ENCODE measurements around the gene SP4. TPM values are rescaled to one million over a fixed set of nuclear protein-coding genes. Genes with fewer than 3 reads are reported as not detected.
A peak's percentile ranks its signal among the peaks of the same experiment; 100 is the strongest.

Gene SP4
- total RNA-seq, 5 donors from 2014 or later (not counting 1 experiment from before 2014, with no cell fraction given) = 29.8 to 48.2 (median 35.4) TPM

DNA sequence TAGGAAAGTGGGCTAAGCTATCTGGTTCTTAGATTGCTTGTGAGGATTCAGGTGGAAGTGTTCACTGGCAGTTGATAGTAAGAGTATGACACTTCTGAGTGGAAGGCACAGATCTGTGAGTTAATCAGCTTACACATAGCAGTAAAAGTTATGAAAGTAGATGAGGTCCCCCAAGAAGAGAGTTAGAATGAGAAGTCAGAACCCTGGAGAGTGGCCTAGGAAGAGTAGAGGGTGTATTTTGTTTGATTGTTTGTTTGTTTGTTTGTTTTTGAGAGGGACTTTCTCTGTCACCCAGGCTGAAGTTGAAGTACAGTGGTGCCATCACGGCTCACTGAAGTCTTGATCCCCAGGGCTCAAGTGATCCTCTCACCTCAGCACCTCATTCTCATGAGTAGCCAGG lies 44.1 kb downstream of the SP4 start:
- peaks cover 39 to 53% (median 41%) of the 10 kb centered on the region in 3 donors for H3K4me1 Mint-ChIP-seq
- 100% methylated on average over 1 of the region's 1 CpG for WGBS (ENCODE audit: insufficient coverage)

DNA sequence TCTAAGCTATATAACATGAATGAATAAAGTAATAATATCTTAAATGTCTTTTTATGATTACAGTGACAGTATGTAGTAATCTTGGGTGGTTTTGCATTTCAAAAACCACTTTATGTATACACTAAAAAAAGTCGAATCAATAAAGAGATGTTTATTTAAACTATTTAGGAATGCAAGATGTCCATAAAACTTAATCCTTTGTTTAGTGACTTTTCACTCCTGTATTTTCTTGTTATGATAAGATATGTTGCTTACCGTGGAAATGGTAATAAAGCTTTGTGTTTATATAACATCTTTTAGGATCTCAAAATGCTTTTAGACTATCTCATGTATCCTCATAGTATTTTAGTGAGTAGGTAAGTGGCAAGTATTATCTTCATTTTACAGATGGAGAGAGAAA lies 48.5 kb downstream of the SP4 start:
- H3K27ac Mint-ChIP-seq = no peak overlapping the region
- H3K4me1 Mint-ChIP-seq = peaks cover 50 to 59% (median 53%) of the 10 kb centered on the region in 3 donors
- CTCF ChIA-PET = no interaction called here
- H3K27me3 Mint-ChIP-seq = no peaks in the 10 kb centered on the region
- H3K4me1 ChIP-seq (ENCODE audit: control insufficient read depth in 1 of 2, extremely low read depth in 1 of 2, insufficient read depth in 2 of 2, low read length in 2 of 2) = peaks cover 0 to 3% of the 10 kb centered on the region in 2 experiments
- H3K4me3 Mint-ChIP-seq = no peak overlapping the region
- no peak overlapping the region for H3K27ac ChIP-seq (ENCODE audit: low read length)
- no peak overlapping the region for H3K4me3 ChIP-seq (ENCODE audit: control insufficient read depth in 1 of 2, extremely low read depth in 1 of 2, low read length in 1 of 2)
- no peaks in the 10 kb centered on the region for H3K9me3 ChIP-seq
- POLR2A ChIA-PET = interaction anchor here in 1 of 2 donors (0.6 kb wide), 1 partner anchor 41 kb away, joined by 8 read pairs; no protein-coding TSS in a partner anchor
- peaks cover 49% of the 10 kb centered on the region for H3K36me3 Mint-ChIP-seq
- no peak for DNase-seq
- peaks cover 0 to 18% of the 10 kb centered on the region in 2 donors for H3K36me3 ChIP-seq (ENCODE audit: control insufficient read depth in 2 of 2, extremely low read depth in 1 of 2, insufficient read depth in 1 of 2, low read length in 1 of 2)
- WGBS (ENCODE audit: insufficient coverage) = no CpG with 5 or more reads among the region's 2 CpGs
- H3K9me3 Mint-ChIP-seq = no peaks in the 10 kb centered on the region
- no peak for ATAC-seq (replicated peaks in 1 of 4)
- no peaks in the 10 kb centered on the region for H3K27me3 ChIP-seq (replicated peaks in 1 of 2; ENCODE audit: control insufficient read depth in 2 of 2, extremely low read depth in 1 of 2, insufficient read depth in 2 of 2, low read length in 1 of 2)

More for the DNA sequence above, 44.1 kb downstream of the SP4 start:
- H3K27ac Mint-ChIP-seq = peak overlapping the region in 1 of 2 donors; percentile 5
- Histone ChIP-seq H3K36me3 (ENCODE audit: control insufficient read depth in 2 of 2, extremely low read depth in 1 of 2, insufficient read depth in 1 of 2, low read length in 1 of 2) (peaks cover 0 to 2% of the 10 kb centered on the region in 2 donors), H3K27me3 (replicated peaks in 1 of 2; ENCODE audit: control insufficient read depth in 2 of 2, extremely low read depth in 1 of 2, insufficient read depth in 2 of 2, low read length in 1 of 2) (no peaks in the 10 kb centered on the region), H3K9me3 (no peaks in the 10 kb centered on the region), H3K27ac (ENCODE audit: low read length) (no peak overlapping the region), H3K4me1 (ENCODE audit: control insufficient read depth in 1 of 2, extremely low read depth in 1 of 2, insufficient read depth in 2 of 2, low read length in 2 of 2) (no peaks in the 10 kb centered on the region), H3K4me3 (ENCODE audit: control insufficient read depth in 1 of 2, extremely low read depth in 1 of 2, low read length in 1 of 2) (no peak overlapping the region)
- peaks cover 18% of the 10 kb centered on the region for H3K36me3 Mint-ChIP-seq
- H3K4me3 Mint-ChIP-seq = no peak overlapping the region
- POLR2A ChIA-PET = no interaction called here
- ATAC-seq (replicated peaks in 1 of 4) = no peak
- H3K27me3 Mint-ChIP-seq = no peaks in the 10 kb centered on the region
- H3K9me3 Mint-ChIP-seq = peaks cover 0 to 6% (median 0%) of the 10 kb centered on the region in 3 donors
- CTCF ChIA-PET = no interaction called here
- DNase-seq = no peak

DNA sequence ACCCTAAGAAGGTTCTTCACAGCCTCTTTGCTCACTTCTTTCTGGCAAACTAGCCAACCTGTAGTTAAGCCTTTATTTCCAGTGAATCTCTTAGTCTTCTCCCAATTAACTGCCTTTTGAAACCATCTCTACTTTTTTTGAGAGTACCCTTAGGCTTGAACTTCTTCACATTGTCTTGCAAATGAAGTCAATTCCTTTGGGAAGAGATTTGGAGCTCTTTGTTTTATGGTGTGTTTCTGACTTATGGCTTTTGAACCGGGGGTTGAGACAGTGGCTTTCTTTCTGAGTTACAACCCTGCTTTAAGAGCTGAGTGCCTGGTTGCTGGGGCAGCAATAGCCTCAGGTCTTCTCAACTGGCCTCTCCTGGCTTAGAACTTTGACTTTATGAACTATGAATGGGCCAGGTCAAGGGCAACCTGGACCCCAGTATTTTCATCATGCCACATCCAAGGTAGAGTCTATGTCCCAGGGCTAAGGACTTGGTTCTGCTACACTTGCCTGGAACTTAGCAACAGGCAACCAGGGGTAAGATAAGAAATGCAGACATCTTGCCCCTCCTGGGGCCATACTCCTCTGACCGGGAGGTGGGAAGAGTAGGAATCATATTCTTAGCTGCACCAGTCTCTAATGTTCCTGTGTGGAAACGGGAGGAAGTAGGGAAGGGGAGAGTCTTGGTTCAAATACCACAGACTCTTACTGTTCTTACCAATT lies 53.0 kb downstream of the SP4 start:
- H3K4me1 Mint-ChIP-seq = peaks cover 37 to 50% (median 50%) of the 10 kb centered on the region in 3 donors
- H3K9me3 ChIP-seq = no peaks in the 10 kb centered on the region
- no peak for ATAC-seq (replicated peaks in 1 of 4)
- H3K4me3 Mint-ChIP-seq = no peak overlapping the region
- no peak overlapping the region for H3K4me3 ChIP-seq (ENCODE audit: control insufficient read depth in 1 of 2, extremely low read depth in 1 of 2, low read length in 1 of 2)
- H3K36me3 Mint-ChIP-seq = peaks cover 60% of the 10 kb centered on the region
- no peak overlapping the region for H3K27ac ChIP-seq (ENCODE audit: low read length)
- 100% methylated on average over 1 of the region's 3 CpGs for WGBS (ENCODE audit: insufficient coverage)
- peak overlapping the region; percentile 33 to 64 for H3K27ac Mint-ChIP-seq
- H3K27me3 ChIP-seq (replicated peaks in 1 of 2; ENCODE audit: control insufficient read depth in 2 of 2, extremely low read depth in 1 of 2, insufficient read depth in 2 of 2, low read length in 1 of 2) = no peaks in the 10 kb centered on the region
- H3K27me3 Mint-ChIP-seq = no peaks in the 10 kb centered on the region
- no peaks in the 10 kb centered on the region for H3K9me3 Mint-ChIP-seq
- H3K36me3 ChIP-seq (ENCODE audit: control insufficient read depth in 2 of 2, extremely low read depth in 1 of 2, insufficient read depth in 1 of 2, low read length in 1 of 2) = peaks cover 0 to 22% of the 10 kb centered on the region in 2 donors
- DNase-seq = no peak
- H3K4me1 ChIP-seq (ENCODE audit: control insufficient read depth in 1 of 2, extremely low read depth in 1 of 2, insufficient read depth in 2 of 2, low read length in 2 of 2) = peaks cover 0 to 3% of the 10 kb centered on the region in 2 experiments
- POLR2A ChIA-PET = no interaction called here
- CTCF ChIA-PET = no interaction called here

DNA sequence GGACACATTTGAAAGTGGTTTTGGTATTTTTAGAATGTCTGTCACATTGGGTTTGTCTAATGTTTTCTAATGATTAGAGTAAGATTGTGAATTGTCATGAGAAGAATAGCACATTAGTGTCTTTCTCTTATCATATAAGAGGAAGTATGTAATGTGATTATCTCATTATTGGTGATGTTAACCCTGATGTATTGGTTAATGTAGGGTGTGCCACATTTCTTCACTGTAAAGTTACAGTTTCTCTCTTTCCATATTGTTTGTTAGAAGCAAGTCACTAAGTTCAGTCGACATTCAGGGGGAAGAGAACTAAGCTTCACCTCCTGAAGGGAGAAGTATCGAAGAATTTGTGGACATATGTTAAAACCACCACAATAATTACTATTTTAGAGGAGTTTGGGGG lies 58.6 kb downstream of the SP4 start:
- ChIA-PET CTCF (no interaction called here), POLR2A (interaction anchor here in 1 of 2 donors (0.5 kb wide), 1 partner anchor 619 kb away, joined by 7 read pairs; no protein-coding TSS in a partner anchor)
- Mint-ChIP-seq H3K4me1 (peaks cover 34 to 35% (median 35%) of the 10 kb centered on the region in 3 donors), H3K9me3 (peaks cover 2 to 8% (median 3%) of the 10 kb centered on the region in 3 donors), H3K27ac (no peak overlapping the region), H3K36me3 (peaks cover 62% of the 10 kb centered on the region), H3K27me3 (no peaks in the 10 kb centered on the region), H3K4me3 (no peak overlapping the region)
- Histone ChIP-seq H3K4me1 (ENCODE audit: control insufficient read depth in 1 of 2, extremely low read depth in 1 of 2, insufficient read depth in 2 of 2, low read length in 2 of 2) (peaks cover 0 to 2% of the 10 kb centered on the region in 2 experiments), H3K27ac (ENCODE audit: low read length) (no peak overlapping the region), H3K36me3 (ENCODE audit: control insufficient read depth in 2 of 2, extremely low read depth in 1 of 2, insufficient read depth in 1 of 2, low read length in 1 of 2) (peaks cover 0 to 17% of the 10 kb centered on the region in 2 donors), H3K9me3 (no peaks in the 10 kb centered on the region), H3K4me3 (ENCODE audit: control insufficient read depth in 1 of 2, extremely low read depth in 1 of 2, low read length in 1 of 2) (no peak overlapping the region), H3K27me3 (replicated peaks in 1 of 2; ENCODE audit: control insufficient read depth in 2 of 2, extremely low read depth in 1 of 2, insufficient read depth in 2 of 2, low read length in 1 of 2) (no peaks in the 10 kb centered on the region)
- DNase-seq (no peak), ATAC-seq (replicated peaks in 1 of 4) (no peak)
- WGBS (ENCODE audit: insufficient coverage) = no CpG with 5 or more reads among the region's 2 CpGs

DNA sequence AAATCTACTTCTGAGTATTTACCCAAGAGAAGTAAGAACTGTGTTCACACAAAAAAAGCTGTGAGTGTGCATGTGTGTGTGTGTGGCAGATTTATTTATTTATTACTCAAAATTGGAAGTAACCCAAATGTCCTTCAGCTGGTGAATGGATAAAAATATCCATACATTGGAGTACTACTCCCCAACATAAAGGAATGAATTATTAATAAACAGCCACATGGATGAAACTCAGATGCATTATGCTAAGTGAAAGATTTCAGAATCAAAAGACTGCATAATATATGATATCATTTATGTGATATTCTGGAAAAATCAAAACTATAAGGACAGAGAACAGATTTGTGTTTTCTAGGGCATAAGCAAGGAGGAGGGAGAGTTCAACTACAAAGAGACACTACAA lies 67.8 kb downstream of the SP4 start:
- ATAC-seq (replicated peaks in 1 of 4) (no peak), DNase-seq (no peak)
- Histone ChIP-seq H3K36me3 (ENCODE audit: control insufficient read depth in 2 of 2, extremely low read depth in 1 of 2, insufficient read depth in 1 of 2, low read length in 1 of 2) (peaks cover 0 to 3% of the 10 kb centered on the region in 2 donors), H3K4me1 (ENCODE audit: control insufficient read depth in 1 of 2, extremely low read depth in 1 of 2, insufficient read depth in 2 of 2, low read length in 2 of 2) (no peaks in the 10 kb centered on the region), H3K27me3 (replicated peaks in 1 of 2; ENCODE audit: control insufficient read depth in 2 of 2, extremely low read depth in 1 of 2, insufficient read depth in 2 of 2, low read length in 1 of 2) (no peaks in the 10 kb centered on the region), H3K27ac (ENCODE audit: low read length) (no peak overlapping the region), H3K9me3 (peaks cover 19% of the 10 kb centered on the region), H3K4me3 (ENCODE audit: control insufficient read depth in 1 of 2, extremely low read depth in 1 of 2, low read length in 1 of 2) (no peak overlapping the region)
- Mint-ChIP-seq H3K4me1 (peaks cover 0 to 2% (median 0%) of the 10 kb centered on the region in 3 donors), H3K4me3 (no peak overlapping the region), H3K27me3 (no peaks in the 10 kb centered on the region), H3K27ac (no peak overlapping the region), H3K36me3 (peaks cover 79% of the 10 kb centered on the region), H3K9me3 (peaks cover 8 to 29% (median 14%) of the 10 kb centered on the region in 3 donors)
- CTCF ChIA-PET = no interaction called here
- POLR2A ChIA-PET = no interaction called here

DNA sequence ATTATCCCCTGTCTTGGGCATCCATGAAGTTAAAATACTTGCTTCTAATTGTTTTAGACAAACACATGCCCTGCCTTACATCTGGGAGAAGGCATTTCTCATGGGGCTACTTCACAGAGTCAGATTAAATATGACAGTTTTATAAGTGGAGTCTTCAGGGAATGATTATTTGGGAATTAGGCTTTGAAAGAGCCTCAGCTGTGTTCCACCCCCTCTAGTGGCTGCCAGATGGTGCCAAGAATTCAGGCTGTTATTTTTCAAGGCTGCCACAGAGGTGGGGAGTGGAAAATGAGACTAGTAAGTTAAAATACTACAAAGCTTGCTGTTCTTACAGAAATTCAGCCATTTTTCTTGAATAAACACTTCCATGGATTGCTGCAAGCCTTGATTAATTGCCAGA lies 69.2 kb downstream of the SP4 start:
- Histone ChIP-seq H3K27ac (ENCODE audit: low read length) (no peak overlapping the region), H3K4me3 (ENCODE audit: control insufficient read depth in 1 of 2, extremely low read depth in 1 of 2, low read length in 1 of 2) (no peak overlapping the region), H3K27me3 (replicated peaks in 1 of 2; ENCODE audit: control insufficient read depth in 2 of 2, extremely low read depth in 1 of 2, insufficient read depth in 2 of 2, low read length in 1 of 2) (no peaks in the 10 kb centered on the region), H3K36me3 (ENCODE audit: control insufficient read depth in 2 of 2, extremely low read depth in 1 of 2, insufficient read depth in 1 of 2, low read length in 1 of 2) (peaks cover 0 to 2% of the 10 kb centered on the region in 2 donors), H3K4me1 (ENCODE audit: control insufficient read depth in 1 of 2, extremely low read depth in 1 of 2, insufficient read depth in 2 of 2, low read length in 2 of 2) (no peaks in the 10 kb centered on the region), H3K9me3 (peaks cover 19% of the 10 kb centered on the region)
- CTCF ChIA-PET = interaction anchor here in 1 of 2 donors (0.7 kb wide), 1 partner anchor 234 kb away, joined by 3 read pairs; no protein-coding TSS in a partner anchor
- Mint-ChIP-seq H3K36me3 (peaks cover 80% of the 10 kb centered on the region), H3K9me3 (peaks cover 4 to 26% (median 6%) of the 10 kb centered on the region in 3 donors), H3K4me3 (no peak overlapping the region), H3K27ac (no peak overlapping the region), H3K4me1 (peaks cover 0 to 2% (median 0%) of the 10 kb centered on the region in 3 donors), H3K27me3 (no peaks in the 10 kb centered on the region)
- DNase-seq (no peak), ATAC-seq (replicated peaks in 1 of 4) (no peak)
- POLR2A ChIA-PET = no interaction called here
